Upper lobe of right lung (tissue), 1 donor: ENCODE results near the gene MYH11. TPM values are rescaled to one million over a fixed set of nuclear protein-coding genes. Genes with fewer than 3 reads are reported as not detected.
A peak's percentile ranks its signal among the peaks of the same experiment; 100 is the strongest.

Experiments
- ATAC-seq: fragments of 200-7000 bp; cut with Tn5 transposase; one replicate; pipeline ENCODE4 v1.9.1; 2020; ENCODE audit warnings: mild to moderate bottlenecking, moderate library complexity
- DNase-seq: peaks from one replicate; pipeline ENCODE4 v3.0.0-alpha.2; 2020
- H3K27ac ChIP-seq: fragments of 200-600 bp; one replicate; pipeline ENCODE4 v1.8.0; 2022
- H3K27me3 ChIP-seq: fragments of 200-600 bp; one replicate; pipeline ENCODE4 v1.8.0; 2022; ENCODE audit warnings: mild to moderate bottlenecking
- H3K36me3 ChIP-seq: fragments of 200-600 bp; one replicate; pipeline ENCODE4 v1.8.0; 2022
- H3K4me1 ChIP-seq: fragments of 200-600 bp; one replicate; pipeline ENCODE4 v1.8.0; 2022
- H3K4me3 ChIP-seq: fragments of 200-600 bp; one replicate; pipeline ENCODE4 v1.8.0; 2022; ENCODE audit warnings: mild to moderate bottlenecking
- H3K9me3 ChIP-seq: fragments of 200-600 bp; one replicate; pipeline ENCODE4 v1.8.0; 2022
- CTCF ChIP-seq: fragments of 200-600 bp; IDR thresholded peaks from one replicate; pipeline ENCODE4 v1.8.0; 2022; ENCODE audit warnings: antibody characterized with exemption
- intact Hi-C: fragments of 100-400 bp; cut with DNase I; formaldehyde crosslinking; loops from one replicate; pipeline ENCODE4 v1.11.0; 2022
- total RNA-seq: library from RNA; stranded (reverse); fragmentation: NEBNext Ultra II Directional; extraction: Animal tissue kit (Norgen Biotek cat#: 25700); gene quantifications from one replicate; pipeline ENCODE4 v1.2.1, GENCODE V29; 2021
- donor health status: DM: no; HTN: yes; CAD: no; lungs with severe emphysema.

The MYH11 gene
- total RNA-seq, 1 donor from 2014 or later: 106 TPM

- Histone ChIP-seq H3K36me3 (peaks cover 51% of the 10 kb centered on the region), H3K27ac (peak overlapping the region; percentile 26), H3K9me3 (no peaks in the 10 kb centered on the region), H3K4me3 (no peak overlapping the region), H3K27me3 (no peaks in the 10 kb centered on the region), H3K4me1 (peaks cover 6% of the 10 kb centered on the region)
- TF ChIP-seq CTCF: peak; percentile 71
- intact Hi-C loops: no loop called here
- no peak for DNase-seq
- ATAC-seq: peak; percentile 84
These were observed 18.0 kb upstream of the MYH11 start for GRCh38 chr16:15874745-15875314.

- intact Hi-C loops: no loop called here
- H3K4me1 ChIP-seq: peaks cover 6% of the 10 kb centered on the region
- TF ChIP-seq CTCF: no peak
- H3K36me3 ChIP-seq: peaks cover 61% of the 10 kb centered on the region
- H3K27me3 ChIP-seq: no peaks in the 10 kb centered on the region
- DNase-seq (no peak), ATAC-seq (no peak)
- no peak overlapping the region for H3K4me3 ChIP-seq
- no peaks in the 10 kb centered on the region for H3K9me3 ChIP-seq
- H3K27ac ChIP-seq: no peak overlapping the region
These were observed 16.9 kb upstream of the MYH11 start for GRCh38 chr16:15873737-15874136.

- H3K9me3 ChIP-seq: no peaks in the 10 kb centered on the region
- no peak for TF ChIP-seq CTCF
These were observed 16.5 kb upstream of the MYH11 start for GRCh38 chr16:15873301-15873700.

GRCh38 chr16:15870011-15870410 lies 13.2 kb upstream of the MYH11 start:
- Histone ChIP-seq H3K27me3 (no peaks in the 10 kb centered on the region), H3K4me3 (no peak overlapping the region), H3K9me3 (no peaks in the 10 kb centered on the region), H3K36me3 (peaks cover 78% of the 10 kb centered on the region), H3K4me1 (peaks cover 5% of the 10 kb centered on the region), H3K27ac (no peak overlapping the region)
- ATAC-seq (no peak), DNase-seq (no peak)
- no peak for TF ChIP-seq CTCF
- intact Hi-C loops: no loop called here

More at GRCh38 chr16:15873301-15873700, 16.5 kb upstream of the MYH11 start:
- H3K36me3 ChIP-seq: peaks cover 60% of the 10 kb centered on the region
- ATAC-seq (no peak), DNase-seq (no peak)
- intact Hi-C loops: no loop called here
- no peak overlapping the region for H3K4me3 ChIP-seq
- no peaks in the 10 kb centered on the region for H3K27me3 ChIP-seq
- H3K27ac ChIP-seq: no peak overlapping the region
- H3K4me1 ChIP-seq: peaks cover 6% of the 10 kb centered on the region

GRCh38 chr16:15866451-15866850 lies 9.6 kb upstream of the MYH11 start:
- Histone ChIP-seq H3K27me3 (no peaks in the 10 kb centered on the region), H3K9me3 (no peaks in the 10 kb centered on the region), H3K36me3 (peaks cover 59% of the 10 kb centered on the region), H3K4me3 (no peak overlapping the region), H3K27ac (no peak overlapping the region), H3K4me1 (no peaks in the 10 kb centered on the region)
- intact Hi-C loops: no loop called here
- ATAC-seq (no peak), DNase-seq (no peak)
- TF ChIP-seq CTCF: no peak

GRCh38 chr16:15865742-15866141 lies 8.9 kb upstream of the MYH11 start:
- Histone ChIP-seq H3K27me3 (no peaks in the 10 kb centered on the region), H3K4me3 (no peak overlapping the region), H3K27ac (no peak overlapping the region), H3K36me3 (peaks cover 52% of the 10 kb centered on the region), H3K4me1 (no peaks in the 10 kb centered on the region), H3K9me3 (no peaks in the 10 kb centered on the region)
- no peak for TF ChIP-seq CTCF
- DNase-seq (no peak), ATAC-seq (no peak)
- intact Hi-C loops: no loop called here
